Mesendoderm (in vitro differentiated cells): ENCODE measurements around the gene TSC2.

Experiments used
- DNase-seq: peaks from one replicate; pipeline ENCODE4 v3.0.0; 2013
- H2AK5ac ChIP-seq: 2 replicates; pipeline ENCODE4 v1.6.1; 2013; ENCODE audit warnings: low read length, inconsistent platforms
- H2BK120ac ChIP-seq: 2 replicates; pipeline ENCODE4 v1.6.1; 2013; ENCODE audit warnings: low read depth, mild to moderate bottlenecking, low read length, moderate library complexity, mixed read lengths
- H2BK15ac ChIP-seq: replicated peaks from 2 replicates; pipeline ENCODE4 v1.6.1; 2013; ENCODE audit warnings: low read depth, mild to moderate bottlenecking, moderate library complexity
- H2BK5ac ChIP-seq: 2 replicates; pipeline ENCODE4 v1.6.1; 2013; ENCODE audit warnings: low read length, inconsistent platforms
- H3K18ac ChIP-seq: 2 replicates; pipeline ENCODE4 v1.6.1; 2013; ENCODE audit warnings: mild to moderate bottlenecking, low read length, mixed read lengths
- H3K23ac ChIP-seq: one replicate; pipeline ENCODE4 v1.6.1; 2013; ENCODE audit warnings: low read length
- H3K27ac ChIP-seq: 2 replicates; pipeline ENCODE4 v1.5.1; 2013; ENCODE audit warnings: low read depth, mild to moderate bottlenecking, inconsistent platforms, low read length, moderate library complexity
- H3K27me3 ChIP-seq: 2 replicates; pipeline ENCODE4 v1.6.1; 2013; ENCODE audit warnings: low read length, control low read depth, mild to moderate bottlenecking, inconsistent platforms; ENCODE audit not compliant: insufficient read depth, poor library complexity
- H3K36me3 ChIP-seq: 2 replicates; pipeline ENCODE4 v1.6.1; 2013; ENCODE audit warnings: low read length, inconsistent platforms; ENCODE audit not compliant: control insufficient read depth, insufficient read depth
- H3K4ac ChIP-seq: one replicate; pipeline ENCODE4 v1.6.1; 2013; ENCODE audit warnings: low read depth, mild to moderate bottlenecking, low read length, moderate library complexity
- H3K4me1 ChIP-seq: 2 replicates; pipeline ENCODE4 v1.6.1; 2013; ENCODE audit warnings: low read depth, low read length, inconsistent platforms; ENCODE audit not compliant: control insufficient read depth
- H3K4me2 ChIP-seq: 2 replicates; pipeline ENCODE4 v1.6.1; 2013; ENCODE audit warnings: low read length
- H3K4me3 ChIP-seq: 2 replicates; pipeline ENCODE4 v1.5.1; 2013; ENCODE audit warnings: mild to moderate bottlenecking, low read length
- H3K56ac ChIP-seq: one replicate; pipeline ENCODE4 v1.6.1; 2013; ENCODE audit warnings: low read length
- H3K79me1 ChIP-seq: 2 replicates; pipeline ENCODE4 v1.6.1; 2013; ENCODE audit warnings: low read length, inconsistent platforms
- H3K79me2 ChIP-seq: 2 replicates; pipeline ENCODE4 v1.6.1; 2013; ENCODE audit warnings: mild to moderate bottlenecking, low read length; ENCODE audit not compliant: control insufficient read depth, insufficient read depth
- H3K9ac ChIP-seq: 2 replicates; pipeline ENCODE4 v1.6.1; 2013; ENCODE audit warnings: low read length, inconsistent platforms
- H4K5ac ChIP-seq: one replicate; pipeline ENCODE4 v1.6.1; 2013; ENCODE audit warnings: low read length
- H4K8ac ChIP-seq: one replicate; pipeline ENCODE4 v1.6.1; 2013; ENCODE audit warnings: low read depth, mild to moderate bottlenecking, control low read depth, low read length, moderate library complexity
- WGBS: extraction: QIAGEN DNeasy Blood & Tissue Kit; methylation state at CpG from one replicate; pipeline ENCODE4 v1.1.7; 2013; ENCODE audit warnings: low lambda C conversion rate, missing lambda C conversion rate; ENCODE audit not compliant: insufficient coverage; ENCODE audit errors: extremely low coverage; 5-methylcytosine and 5-hydroxymethylcytosine counted together

TSC2 gene

DNA sequence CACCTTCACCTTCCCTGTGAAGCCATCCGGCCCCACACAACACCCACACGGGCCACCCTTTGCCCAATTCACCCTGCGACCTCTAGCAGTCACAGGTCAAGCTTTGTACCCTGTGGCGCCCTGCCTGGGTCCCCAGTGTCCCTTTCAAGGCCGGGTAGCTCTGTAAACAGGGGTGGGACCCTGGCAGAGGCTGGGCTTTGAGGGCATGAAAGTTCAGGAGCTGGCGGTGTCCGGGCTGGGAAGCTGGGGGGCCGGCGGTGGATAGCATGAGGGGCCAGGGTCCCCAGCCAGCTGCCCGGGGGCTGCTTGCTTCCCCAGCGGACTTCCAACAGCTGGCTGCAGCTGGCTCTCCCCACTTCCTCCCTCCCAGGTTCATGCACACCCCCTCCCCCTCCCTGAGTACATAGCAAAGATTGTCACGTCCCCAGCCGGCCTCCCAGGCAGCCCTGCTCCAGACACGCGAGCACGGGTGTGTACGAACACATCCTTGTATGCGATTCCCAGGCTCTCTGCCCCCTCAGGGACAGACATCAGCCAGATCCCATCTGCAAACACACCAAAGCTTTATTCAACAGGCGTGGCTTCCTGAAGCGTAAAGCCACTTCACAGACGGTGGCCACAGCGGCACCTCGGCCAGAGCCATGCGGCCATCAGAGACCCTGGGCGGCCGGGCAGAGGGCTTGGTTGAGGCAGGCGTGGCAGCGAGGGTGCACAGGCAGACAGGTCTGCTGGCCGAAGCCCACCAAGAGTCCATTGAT is 8.3 kb upstream of the TSC2 start:
- Histone ChIP-seq H3K4me1 (no peaks in the 10 kb centered on the region), H3K18ac (no peak overlapping the region), H3K4me2 (no peak overlapping the region), H4K8ac (no peak overlapping the region), H3K79me2 (no peaks in the 10 kb centered on the region), H2AK5ac (no peak overlapping the region), H3K4ac (no peak overlapping the region), H3K79me1 (no peaks in the 10 kb centered on the region), H2BK120ac (no peak overlapping the region), H3K9ac (no peak overlapping the region), H3K23ac (no peak overlapping the region), H3K36me3 (no peaks in the 10 kb centered on the region), H3K27me3 (no peaks in the 10 kb centered on the region), H3K56ac (no peak overlapping the region), H3K4me3 (no peak overlapping the region), H4K5ac (no peak overlapping the region), H2BK15ac (no peak overlapping the region), H3K27ac (no peak overlapping the region), H2BK5ac (no peak overlapping the region)
- no CpG with 5 or more reads among the region's 29 CpGs for WGBS
- DNase-seq = no peak

DNA sequence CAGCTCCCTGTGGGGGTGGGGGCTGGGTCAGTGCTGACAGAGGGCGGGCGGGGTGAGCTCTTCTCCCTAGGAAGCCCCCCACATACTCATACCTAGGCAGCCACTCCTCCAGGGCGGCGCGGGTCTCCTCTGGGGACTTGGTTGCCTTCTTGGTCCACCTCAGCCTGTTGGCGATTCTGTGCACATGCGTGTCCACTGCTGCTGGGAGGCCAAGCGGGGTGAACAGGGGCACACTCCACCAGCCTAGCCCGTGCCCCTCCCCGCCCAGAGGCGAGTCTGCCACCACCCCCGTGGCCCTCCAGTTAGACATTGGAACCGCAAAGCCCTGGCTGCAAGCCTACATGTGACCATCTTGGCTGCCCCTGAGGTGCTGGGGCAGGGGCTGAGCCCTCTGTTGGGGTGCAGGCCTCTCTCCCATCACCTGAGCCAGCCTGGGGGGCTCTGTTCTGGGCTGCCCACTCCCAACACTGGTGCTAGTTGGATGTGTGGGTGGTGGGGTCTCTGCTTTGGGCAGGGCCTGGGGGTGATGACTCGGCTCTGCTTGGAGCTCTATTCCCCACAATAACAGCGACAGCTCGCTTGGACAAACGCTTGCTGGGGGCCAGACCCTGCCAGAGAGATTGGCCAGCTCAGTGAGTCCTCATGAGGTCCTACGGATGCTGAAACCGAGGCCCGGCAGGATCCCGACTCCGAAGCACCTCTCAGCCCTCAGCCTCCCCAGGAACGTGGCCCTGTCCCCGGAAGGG is 7.6 kb upstream of the TSC2 start:
- no peaks in the 10 kb centered on the region for H3K4me1 ChIP-seq
- H3K79me1 ChIP-seq = no peaks in the 10 kb centered on the region
- no peaks in the 10 kb centered on the region for H3K79me2 ChIP-seq
- no peak overlapping the region for H3K9ac ChIP-seq
- H2BK15ac ChIP-seq = no peak overlapping the region
- no peak overlapping the region for H3K18ac ChIP-seq
- H2BK120ac ChIP-seq = no peak overlapping the region
- no peak overlapping the region for H3K56ac ChIP-seq
- no peak overlapping the region for H2BK5ac ChIP-seq
- no peak overlapping the region for H4K5ac ChIP-seq
- no peaks in the 10 kb centered on the region for H3K36me3 ChIP-seq
- no peak overlapping the region for H4K8ac ChIP-seq
- no peak overlapping the region for H3K23ac ChIP-seq
- H2AK5ac ChIP-seq = no peak overlapping the region
- H3K4me3 ChIP-seq = no peak overlapping the region
- no peak overlapping the region for H3K27ac ChIP-seq
- no peak overlapping the region for H3K4me2 ChIP-seq
- H3K27me3 ChIP-seq = no peaks in the 10 kb centered on the region
- DNase-seq = no peak
- WGBS = no CpG with 5 or more reads among the region's 24 CpGs
- no peak overlapping the region for H3K4ac ChIP-seq

DNA sequence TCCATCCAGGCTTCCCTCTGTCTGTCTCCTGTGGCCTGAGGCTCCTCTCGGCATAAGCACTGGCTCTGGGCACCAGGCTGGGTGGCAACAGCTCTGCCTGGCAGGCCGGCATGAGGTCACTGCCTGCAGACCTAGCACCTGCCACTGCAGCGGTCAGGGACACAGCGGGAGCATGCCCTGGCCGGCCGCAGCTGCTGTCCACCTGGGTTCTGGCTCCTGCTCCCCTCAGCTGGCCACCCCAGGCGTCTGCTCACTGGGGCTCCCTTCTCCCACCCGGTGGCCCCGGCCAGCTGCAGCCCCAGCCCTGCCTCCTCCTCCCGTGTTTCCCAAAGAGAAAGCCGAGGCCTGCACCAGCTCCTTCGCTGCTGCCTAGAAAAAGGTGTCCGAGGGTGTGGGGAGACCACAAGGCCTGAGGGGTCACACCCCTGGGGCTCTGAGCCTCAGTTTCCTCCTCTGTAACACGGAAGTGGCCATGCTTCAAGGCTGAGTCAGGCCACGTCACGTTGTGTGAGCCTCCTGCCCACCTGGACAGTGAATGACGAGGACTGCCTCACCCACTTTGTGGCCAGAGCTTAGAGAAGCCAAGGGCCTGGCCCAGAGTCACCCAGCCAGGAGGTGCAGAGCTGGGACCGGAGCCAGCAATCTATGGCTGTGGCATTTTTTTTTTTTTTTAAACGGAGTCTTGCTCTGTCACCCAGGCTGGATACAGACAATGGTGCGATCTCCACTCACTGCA is 6.8 kb upstream of the TSC2 start:
- no peak overlapping the region for H4K8ac ChIP-seq
- H3K18ac ChIP-seq = no peak overlapping the region
- H2BK15ac ChIP-seq = no peak overlapping the region
- H2BK120ac ChIP-seq = no peak overlapping the region
- H3K36me3 ChIP-seq = no peaks in the 10 kb centered on the region
- no peak overlapping the region for H3K56ac ChIP-seq
- no peak overlapping the region for H2AK5ac ChIP-seq
- H3K27ac ChIP-seq = no peak overlapping the region
- H4K5ac ChIP-seq = no peak overlapping the region
- no peak overlapping the region for H3K4ac ChIP-seq
- no peak overlapping the region for H3K23ac ChIP-seq
- no peaks in the 10 kb centered on the region for H3K27me3 ChIP-seq
- H3K79me1 ChIP-seq = no peaks in the 10 kb centered on the region
- no CpG with 5 or more reads among the region's 20 CpGs for WGBS
- H3K79me2 ChIP-seq = no peaks in the 10 kb centered on the region
- H2BK5ac ChIP-seq = no peak overlapping the region
- no peak overlapping the region for H3K4me2 ChIP-seq
- no peak for DNase-seq
- no peak overlapping the region for H3K9ac ChIP-seq
- H3K4me3 ChIP-seq = no peak overlapping the region
- no peaks in the 10 kb centered on the region for H3K4me1 ChIP-seq

DNA sequence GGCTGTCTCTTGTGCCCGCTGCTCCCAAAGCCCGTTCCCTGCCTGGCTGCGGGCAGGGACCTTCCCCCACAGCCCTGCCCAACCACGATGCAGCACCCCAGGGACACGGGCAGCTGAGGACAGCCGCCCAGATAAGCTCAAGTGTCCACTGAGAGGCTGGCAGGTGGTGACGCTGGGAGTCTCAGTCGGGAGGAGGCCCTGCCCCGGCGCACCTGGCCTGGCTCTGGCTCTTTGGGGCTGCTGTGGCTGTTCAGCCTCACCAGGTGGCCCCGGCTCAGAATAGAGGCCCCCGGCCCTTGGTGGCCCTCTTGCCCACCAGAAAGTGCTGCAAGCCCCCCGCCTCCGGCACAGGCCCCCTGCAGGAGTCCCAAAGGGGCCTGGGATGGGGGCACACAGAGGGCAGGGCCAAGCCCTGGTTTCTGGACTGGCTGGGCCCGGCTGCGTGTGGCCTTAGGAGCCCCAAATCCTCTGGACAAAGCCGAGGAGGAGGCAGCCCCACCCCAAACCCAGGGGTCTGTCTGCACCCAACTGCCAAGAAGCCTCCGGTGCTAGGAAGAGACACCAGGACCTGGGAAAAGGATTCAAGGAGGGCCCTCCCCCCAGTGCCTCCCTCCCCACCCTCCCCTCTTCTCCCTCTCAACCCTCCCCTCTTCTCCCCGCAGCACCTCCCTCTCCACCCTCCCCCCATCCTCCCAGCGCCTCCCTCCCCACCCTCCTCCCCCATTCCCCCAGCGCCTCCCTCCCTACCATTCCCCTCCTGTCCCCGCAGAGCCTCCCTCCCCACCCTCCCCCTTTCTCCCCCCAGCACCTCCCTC is 5.4 kb upstream of the TSC2 start:
- Histone ChIP-seq H3K9ac (no peak overlapping the region), H4K5ac (no peak overlapping the region), H3K4me2 (no peak overlapping the region), H3K27me3 (no peaks in the 10 kb centered on the region), H3K4me3 (no peak overlapping the region), H2BK5ac (no peak overlapping the region), H2AK5ac (no peak overlapping the region), H2BK120ac (no peak overlapping the region), H3K18ac (no peak overlapping the region), H2BK15ac (no peak overlapping the region), H3K4me1 (peaks cover 2% of the 10 kb centered on the region), H3K4ac (no peak overlapping the region), H3K36me3 (no peaks in the 10 kb centered on the region), H4K8ac (no peak overlapping the region), H3K79me2 (no peaks in the 10 kb centered on the region), H3K79me1 (peaks cover 2% of the 10 kb centered on the region), H3K56ac (no peak overlapping the region), H3K27ac (no peak overlapping the region), H3K23ac (no peak overlapping the region)
- no peak for DNase-seq
- no CpG with 5 or more reads among the region's 22 CpGs for WGBS

DNA sequence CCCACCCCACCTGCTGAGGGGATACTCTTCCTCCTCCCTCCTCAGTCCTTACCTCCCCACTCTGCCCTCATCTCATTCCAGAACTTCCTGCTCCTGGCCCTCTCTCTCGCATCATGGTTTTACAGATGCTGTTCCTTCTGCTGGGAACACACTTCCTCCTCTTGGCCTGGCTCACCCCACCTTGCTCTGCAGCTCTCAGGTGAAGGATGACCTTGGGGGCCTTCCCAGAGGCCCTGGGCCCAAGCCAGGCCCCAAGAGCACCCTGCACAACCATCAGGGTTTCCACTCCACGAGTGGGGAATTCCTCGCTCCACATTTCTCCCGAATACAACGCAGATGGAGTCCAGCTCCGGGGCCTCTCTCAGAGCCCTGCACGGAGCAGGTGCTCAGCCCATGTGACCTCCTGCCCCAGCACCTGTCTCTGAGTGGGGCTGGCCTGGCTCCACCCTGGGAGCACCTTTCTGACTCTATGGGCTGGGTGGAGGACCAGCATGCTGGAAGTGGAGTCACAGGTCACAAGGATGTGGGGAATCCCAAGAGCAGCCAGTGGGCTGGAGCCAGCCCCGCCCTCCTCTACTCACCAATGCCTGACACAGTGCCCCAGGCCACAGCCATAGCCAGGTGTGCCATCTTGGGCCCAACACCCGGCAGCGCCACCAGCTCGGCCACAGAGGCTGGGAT is 4.7 kb upstream of the TSC2 start:
- Histone ChIP-seq H2BK120ac (no peak overlapping the region), H3K79me2 (no peaks in the 10 kb centered on the region), H2BK5ac (no peak overlapping the region), H3K56ac (no peak overlapping the region), H4K5ac (no peak overlapping the region), H2AK5ac (no peak overlapping the region), H3K4me2 (no peak overlapping the region), H3K4ac (no peak overlapping the region), H3K79me1 (peaks cover 2% of the 10 kb centered on the region), H3K18ac (no peak overlapping the region), H4K8ac (no peak overlapping the region), H3K36me3 (no peaks in the 10 kb centered on the region), H3K27me3 (no peaks in the 10 kb centered on the region), H2BK15ac (no peak overlapping the region), H3K9ac (no peak overlapping the region), H3K4me3 (no peak overlapping the region), H3K23ac (no peak overlapping the region), H3K27ac (no peak overlapping the region), H3K4me1 (peaks cover 2% of the 10 kb centered on the region)
- no peak for DNase-seq
- WGBS = no CpG with 5 or more reads among the region's 11 CpGs
